Hematopoietic multipotent progenitor cell treated with erythropoietin and hydrocortisone succinate and interleukin-3 and kit ligand, for 6 days (in vitro differentiated cells): ENCODE data around the gene CRYGD.
"Not testable (repeated sequence)": the region's sequence is repeated elsewhere in the genome, so short reads cannot be mapped to it uniquely, and the experiment has no call there.

Experiments used
- DNase-seq: peaks from one replicate; pipeline ENCODE4 v3.0.0-alpha.2; 2015

The CRYGD gene

DNA sequence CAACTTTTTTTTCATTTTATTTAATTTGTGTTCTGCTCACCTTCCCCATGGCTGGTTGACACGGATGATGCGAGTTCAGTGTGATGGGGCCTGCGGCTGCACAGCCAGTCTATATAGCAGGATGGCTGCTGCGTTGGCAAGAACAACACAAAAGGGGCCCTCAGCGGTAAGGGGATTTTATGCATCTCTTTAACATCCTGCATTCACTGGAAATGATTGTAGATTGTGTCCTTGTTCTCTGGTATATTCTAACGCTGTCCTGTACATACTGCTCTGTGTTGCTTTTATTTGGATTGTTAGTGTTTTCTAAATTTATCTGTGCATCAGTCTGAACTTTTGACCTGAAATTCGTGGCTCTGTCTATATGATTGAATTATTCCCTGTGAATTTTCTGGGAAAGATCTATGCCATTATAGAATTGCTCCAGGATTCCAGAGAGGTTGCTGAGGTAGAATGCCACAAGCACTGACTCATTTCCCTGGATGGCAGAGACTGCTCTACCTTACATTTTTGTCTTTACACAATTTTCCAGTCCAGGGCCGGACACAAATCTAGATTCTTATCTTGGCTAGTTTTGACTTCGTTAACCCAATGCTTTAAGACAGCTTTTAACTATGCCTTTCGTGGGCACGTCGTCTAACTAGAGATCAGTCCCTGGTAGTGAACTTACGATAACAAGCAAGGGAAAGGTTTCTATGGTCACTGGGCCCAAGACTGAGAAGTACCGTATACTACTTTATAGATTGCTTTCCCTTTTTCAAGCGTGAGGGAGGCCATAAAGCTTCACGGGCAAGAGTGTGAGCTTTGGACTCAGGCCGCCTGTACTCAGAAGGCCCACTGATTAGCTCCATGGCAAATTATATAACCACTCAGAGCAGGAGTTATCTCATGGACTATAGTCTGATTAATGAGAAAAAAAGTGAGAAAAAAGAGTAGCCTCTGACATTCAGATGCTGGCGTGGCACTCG is 5.7 kb upstream of the CRYGD start, which contains the start of gene CRYGC:
CRYGC (minus strand) TSS at position 85 of the 968 bp plus-strand sequence; CDS start at position 49, 36 bp downstream.
- DNase-seq: no peak

GRCh38 chr2:208128136-208128535 is 3.8 kb upstream of the CRYGD start:
- no peak for DNase-seq

DNA sequence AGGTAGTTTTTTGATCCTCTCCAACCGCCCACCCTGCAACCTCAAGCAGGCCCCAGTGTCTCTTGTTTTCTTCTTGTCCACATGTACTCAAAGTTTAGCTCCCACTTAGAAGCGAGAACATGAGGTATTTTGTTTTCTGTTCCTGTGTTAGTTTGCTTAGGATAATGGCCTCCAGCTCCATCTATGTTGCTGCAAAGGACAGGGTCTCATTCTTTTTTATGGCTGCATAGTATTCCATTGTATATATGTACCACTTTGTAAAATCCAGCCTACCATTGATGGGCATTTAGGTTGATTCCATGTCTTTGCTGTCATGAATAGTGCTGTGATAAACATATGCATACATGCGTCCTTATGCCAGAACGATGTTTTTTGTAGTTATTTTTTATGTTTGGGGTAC is 2.8 kb upstream of the CRYGD start:
- no peak for DNase-seq

- DNase-seq: no peak
These were observed 927 bp upstream of the CRYGD start for GRCh38 chr2:208125251-208125650.

DNA sequence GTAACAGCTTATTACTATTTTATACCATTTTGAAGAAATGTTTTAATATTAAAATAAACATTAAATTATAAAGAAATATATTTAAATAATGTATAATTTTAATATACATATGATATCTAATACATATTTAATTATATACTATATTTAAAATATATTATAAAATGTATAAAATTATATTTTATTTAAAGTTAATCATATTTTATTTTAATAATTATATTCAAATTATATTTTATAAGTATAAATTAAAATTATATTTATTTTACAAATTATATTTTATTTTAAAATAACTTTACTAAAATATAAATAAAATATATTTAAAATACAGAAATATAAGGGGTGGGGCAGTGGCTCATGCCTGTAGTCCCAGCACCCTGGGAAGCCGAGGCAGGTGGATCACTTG is 2.1 kb downstream of the CRYGD start:
- DNase-seq: no peak

- no peak for DNase-seq
These were observed 5.4 kb downstream of the CRYGD start for GRCh38 chr2:208118918-208119317.

DNA sequence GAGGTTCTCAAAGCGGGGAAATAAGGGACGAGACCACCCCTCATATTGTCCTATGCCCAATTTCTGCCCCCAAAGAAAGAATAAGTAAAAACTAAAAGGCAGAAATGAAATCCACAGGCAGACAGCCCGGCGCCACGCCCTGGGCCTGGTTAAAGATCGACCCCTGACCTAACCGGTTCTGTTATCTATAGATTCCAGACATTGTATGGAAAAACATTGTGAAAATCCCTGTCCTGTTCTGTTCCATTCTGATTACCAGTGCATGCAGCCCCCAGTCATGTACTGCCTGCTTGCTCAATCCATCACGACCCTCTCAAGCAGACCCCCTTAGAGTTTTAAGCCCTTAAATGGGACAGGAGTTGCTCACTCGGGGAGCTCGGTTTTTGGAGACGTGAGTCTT is 6.9 kb downstream of the CRYGD start:
- not testable (repeated sequence) for DNase-seq

GRCh38 chr2:208112969-208113368 is 11.4 kb downstream of the CRYGD start:
- no peak for DNase-seq

GRCh38 chr2:208112273-208112745 is 12.0 kb downstream of the CRYGD start:
- not testable (repeated sequence) for DNase-seq

DNA sequence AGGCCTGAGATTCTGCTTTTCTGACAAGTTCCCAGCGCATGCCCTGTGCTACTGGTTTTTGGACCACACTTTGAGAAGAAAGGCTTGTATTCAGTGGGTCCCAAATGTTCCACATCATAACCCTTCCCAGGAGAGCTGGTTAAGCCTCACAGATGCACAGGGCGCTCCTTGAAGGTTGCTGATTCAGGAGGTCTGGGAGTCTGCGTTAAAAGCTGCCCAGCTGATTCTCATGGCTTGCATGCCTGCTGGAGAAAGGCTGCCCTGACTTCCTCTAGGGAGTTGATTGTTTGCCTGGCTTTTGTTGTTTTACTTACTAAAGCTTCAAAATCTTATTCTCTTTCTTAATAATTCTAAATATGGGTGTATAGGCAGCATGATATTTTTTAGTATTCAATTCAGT is 20.7 kb downstream of the CRYGD start:
- DNase-seq: no peak

DNA sequence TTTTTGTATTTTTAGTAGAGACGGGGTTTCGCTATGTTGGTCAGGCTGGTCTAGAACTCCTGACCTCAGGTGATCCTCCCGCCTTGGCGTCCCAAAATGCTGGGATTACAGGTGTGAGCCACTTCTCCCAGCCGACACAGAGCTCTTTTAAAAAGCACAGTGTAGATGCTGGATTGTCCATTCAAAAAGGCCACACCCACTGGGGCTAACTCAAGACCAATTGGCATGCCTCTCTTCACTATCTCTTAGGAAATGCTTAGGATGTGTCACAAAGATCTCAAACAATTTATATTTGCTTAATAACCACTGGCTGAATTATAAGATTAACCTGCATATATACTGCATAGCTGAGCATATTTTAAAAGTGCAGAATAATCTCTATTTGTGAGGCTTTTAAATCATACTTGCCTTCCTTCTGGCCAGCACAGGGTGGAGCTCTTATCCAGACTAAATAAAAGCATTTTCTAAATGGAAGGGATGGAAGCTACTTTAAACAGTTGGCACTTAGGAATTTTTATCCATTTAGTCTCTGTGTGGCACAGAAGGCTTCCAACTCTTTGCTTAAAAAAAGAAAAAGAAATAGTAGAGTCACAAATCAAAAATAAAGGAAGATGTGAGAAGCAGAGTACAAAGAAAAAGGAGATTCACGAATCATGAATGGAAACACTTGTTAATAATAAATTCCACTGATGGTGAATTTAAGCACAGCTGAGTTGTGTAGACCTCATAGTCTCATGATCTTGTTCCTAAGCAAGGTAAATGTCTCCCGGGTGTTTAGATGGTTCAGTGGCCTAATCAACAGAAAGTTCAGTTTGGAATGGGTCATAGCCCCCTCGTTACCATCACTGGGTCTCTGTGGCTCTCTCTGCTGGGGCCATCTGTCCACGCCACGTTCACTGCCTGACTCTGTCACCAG is 22.4 kb downstream of the CRYGD start:
- DNase-seq: peak; percentile 56

- DNase-seq: peak; percentile 62
These were observed 24.4 kb downstream of the CRYGD start for GRCh38 chr2:208099682-208100470.

- not testable (repeated sequence) for DNase-seq
These were observed 25.6 kb downstream of the CRYGD start for GRCh38 chr2:208098701-208099100.

DNA sequence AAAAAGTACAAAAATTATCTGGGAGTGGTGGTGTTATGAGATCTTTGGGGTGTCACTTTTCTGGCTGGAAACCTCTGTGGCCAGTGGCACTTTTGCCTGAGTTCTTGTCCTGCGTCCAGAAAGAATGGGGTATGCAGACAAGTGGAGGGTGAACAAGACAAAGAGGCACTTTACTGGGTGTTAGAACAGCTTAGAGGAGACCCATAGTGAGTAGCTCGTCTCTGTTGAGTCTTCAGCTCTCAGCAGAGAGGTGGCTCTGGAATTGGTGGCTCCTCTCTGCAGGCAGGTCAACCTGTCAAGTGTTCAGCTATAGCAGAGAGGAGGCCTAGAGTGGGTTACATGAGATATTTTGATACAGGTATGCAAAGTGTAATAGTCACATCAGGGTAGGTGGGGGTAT is 26.1 kb downstream of the CRYGD start:
- no peak for DNase-seq

GRCh38 chr2:208097801-208098200 is 26.5 kb downstream of the CRYGD start:
- no peak for DNase-seq

GRCh38 chr2:208097313-208097712 is 27.0 kb downstream of the CRYGD start:
- DNase-seq: no peak

DNA sequence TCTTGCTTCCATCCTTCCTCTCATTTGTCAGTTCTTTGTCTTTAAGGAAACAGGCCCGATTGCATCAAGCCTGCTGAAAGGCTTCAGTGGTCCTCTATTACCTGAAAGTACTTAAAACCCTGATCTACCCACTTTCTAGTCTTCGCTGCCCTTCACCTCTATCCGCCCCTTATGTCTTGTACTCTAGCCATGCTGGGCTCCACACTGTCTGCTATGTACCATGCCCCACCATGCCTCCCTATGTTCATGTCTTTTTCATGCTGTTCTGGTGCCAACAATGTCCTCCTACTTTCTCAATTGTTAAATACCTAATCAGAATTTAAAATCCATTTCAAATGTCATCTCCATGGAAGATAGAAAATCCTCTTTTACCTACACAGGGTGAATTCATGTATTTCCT is 28.2 kb downstream of the CRYGD start:
- no peak for DNase-seq

GRCh38 chr2:208093128-208093527 is 31.2 kb downstream of the CRYGD start:
- DNase-seq: no peak

- DNase-seq: no peak
These were observed 32.1 kb downstream of the CRYGD start for GRCh38 chr2:208092093-208092832.

DNA sequence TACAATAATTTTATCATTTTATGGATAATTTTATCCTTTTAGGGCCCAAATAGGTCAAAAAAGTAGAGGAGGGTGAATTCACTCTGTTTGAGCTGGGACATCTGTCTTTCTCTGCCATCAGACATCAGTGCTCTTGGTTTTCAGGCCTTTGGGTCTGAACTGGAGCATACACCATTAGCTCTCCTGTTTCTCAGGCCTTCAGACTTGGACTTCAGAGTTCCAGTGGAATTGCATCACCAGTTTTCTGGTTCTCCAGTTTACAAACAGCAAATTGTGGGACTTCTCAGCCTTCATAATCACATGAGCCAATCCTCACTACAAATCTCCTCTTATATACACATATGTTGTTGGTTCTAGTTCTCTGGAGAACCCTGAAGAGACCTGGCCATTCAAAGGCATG is 33.9 kb downstream of the CRYGD start:
- no peak for DNase-seq

DNA sequence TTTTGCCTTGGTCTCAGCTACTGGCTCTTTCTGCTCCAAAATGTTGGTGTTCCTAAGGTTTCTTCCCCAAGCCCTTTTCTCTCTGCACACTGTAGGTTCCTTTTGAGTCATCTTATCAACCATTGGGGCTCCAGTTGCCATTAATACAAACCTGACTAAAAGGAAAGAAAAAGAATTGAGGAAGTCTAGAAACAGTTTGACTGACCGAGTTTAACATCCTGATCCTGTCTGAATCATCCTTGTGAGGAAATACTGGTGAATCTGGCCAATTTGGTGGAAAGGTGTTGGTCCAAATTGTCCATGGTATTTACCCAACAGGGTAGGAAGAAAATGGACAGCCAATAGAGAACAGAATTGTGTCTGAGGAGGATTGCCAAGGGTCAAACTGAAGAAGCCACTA is 38.3 kb downstream of the CRYGD start:
- no peak for DNase-seq

DNA sequence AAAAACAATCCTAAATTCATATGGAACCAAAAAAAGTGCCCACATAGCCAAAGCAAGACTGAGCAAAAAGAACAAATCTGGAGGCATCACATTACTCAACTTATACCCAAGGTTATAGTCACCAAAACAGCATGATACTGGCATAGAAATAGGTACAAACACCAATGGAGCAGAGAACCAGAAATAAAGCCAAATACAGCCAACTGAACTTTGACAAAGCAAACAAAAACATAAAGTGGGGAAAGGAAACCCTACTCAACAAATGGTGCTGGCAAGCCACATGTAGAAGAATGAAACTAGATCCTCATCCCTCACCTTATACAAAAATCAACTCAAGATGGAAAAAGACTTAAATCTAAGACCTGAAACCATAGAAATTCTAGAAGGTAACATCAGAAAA is 40.5 kb downstream of the CRYGD start:
- no peak for DNase-seq
